Measurements from ENCODE around the gene PIAS1.
A peak's percentile ranks its signal among the peaks of the same experiment; 100 is the strongest.

Gene PIAS1

GRCh38 chr15:68054628-68055223 is 611 bp downstream of the PIAS1 start (continued):
- peak; percentile 59 for TF ChIP-seq ZBTB10 (tag by site-specific recombination; IDR thresholded peaks at IDR 0.05)
- peak; percentile 39; the same call in 1 of the 2 replicates for TF ChIP-seq KLF9 (tag by site-specific recombination; IDR thresholded peaks at IDR 0.05; ENCODE audit: low read depth)
- TF ChIP-seq ZSCAN16 (tag by site-specific recombination; IDR thresholded peaks at IDR 0.05), result no peak
- peak; percentile 81 for TF ChIP-seq IKZF3 (tag by site-specific recombination; IDR thresholded peaks at IDR 0.05)
- TF ChIP-seq ZNF335 (tag by site-specific recombination; conservative IDR thresholded peaks at IDR 0.05), result peak; percentile 88
- 0 out of 2 replicates have a peak, but pooled peaks have one; percentile 6 for TF ChIP-seq FEZF1 (tag by site-specific recombination; IDR thresholded peaks at IDR 0.05)
- TF ChIP-seq ZNF704 (tag by site-specific recombination; IDR thresholded peaks at IDR 0.05), result no peak
- peak; percentile 56 for TF ChIP-seq ZNF513 (tag by site-specific recombination; IDR thresholded peaks at IDR 0.05)
- peak; percentile 7; the same call in 1 of the 2 replicates for TF ChIP-seq ZNF660 (tag by site-specific recombination; IDR thresholded peaks at IDR 0.05)
- 0 out of 2 replicates have a peak, but pooled peaks have one; percentile 6 for TF ChIP-seq ZNF600 (tag by site-specific recombination; IDR thresholded peaks at IDR 0.05)
- TF ChIP-seq WT1 (tag by site-specific recombination; IDR thresholded peaks at IDR 0.05), result peak; percentile 18; the same call in 1 of the 2 replicates
- TF ChIP-seq MZF1 (tag by site-specific recombination; IDR thresholded peaks at IDR 0.05; ENCODE audit: borderline replicate concordance), result no peak
- 0 out of 2 replicates have a peak, but pooled peaks have one; percentile 36 for TF ChIP-seq BCL11B (tag by site-specific recombination; IDR thresholded peaks at IDR 0.05; ENCODE audit: low read depth)
- TF ChIP-seq ZNF843 (tag by site-specific recombination; IDR thresholded peaks at IDR 0.05), result no peak
- peak; percentile 72 for TF ChIP-seq SP2 (tag by site-specific recombination; IDR thresholded peaks at IDR 0.05)
- no peak for TF ChIP-seq ZNF76 (tag by site-specific recombination; IDR thresholded peaks at IDR 0.05; ENCODE audit: borderline replicate concordance, low read depth)
- TF ChIP-seq PATZ1 (tag by site-specific recombination; IDR thresholded peaks at IDR 0.05), result peak; percentile 87
- peak; percentile 99 for TF ChIP-seq ZBTB20 (tag by site-specific recombination; IDR thresholded peaks at IDR 0.05)
- peak; percentile 5; the same call in 1 of the 2 replicates for TF ChIP-seq ZNF398 (tag by site-specific recombination; IDR thresholded peaks at IDR 0.05)
- TF ChIP-seq ZNF692 (tag by site-specific recombination; IDR thresholded peaks at IDR 0.05), result 0 out of 2 replicates have a peak, but pooled peaks have one; percentile 22
- TF ChIP-seq ZBTB48 (tag by site-specific recombination; IDR thresholded peaks at IDR 0.05), result peak; percentile 77
- peak; percentile 60 for TF ChIP-seq ZBTB26 (tag by site-specific recombination; optimal IDR thresholded peaks at IDR 0.05)
- peak; percentile 70 for TF ChIP-seq ZNF423 (tag by site-specific recombination; IDR thresholded peaks at IDR 0.05)
- no peak for TF ChIP-seq ZSCAN5A (tag by site-specific recombination; IDR thresholded peaks at IDR 0.05)

Data from HEK293 (cell line).